HG02852 (cell line): ENCODE results near the gene ACTR1A.
"Not testable (repeated sequence)": the region's sequence is repeated elsewhere in the genome, so short reads cannot be mapped to it uniquely, and the experiment has no call there.

Experiments
- ATAC-seq: cut with Tn5 transposase; IDR thresholded peaks from one replicate; pipeline ENCODE4 v1.9.1; 2021; ENCODE audit warnings: mild to moderate bottlenecking, moderate library complexity; ENCODE audit not compliant: unreplicated experiment

Gene ACTR1A

GRCh38 chr10:102502337-102503151, at the start of gene ACTR1A:
ACTR1A (minus strand) TSS chr10:102502712; CDS start chr10:102502647, 65 bp downstream.
- peak; percentile 45 for ATAC-seq

DNA sequence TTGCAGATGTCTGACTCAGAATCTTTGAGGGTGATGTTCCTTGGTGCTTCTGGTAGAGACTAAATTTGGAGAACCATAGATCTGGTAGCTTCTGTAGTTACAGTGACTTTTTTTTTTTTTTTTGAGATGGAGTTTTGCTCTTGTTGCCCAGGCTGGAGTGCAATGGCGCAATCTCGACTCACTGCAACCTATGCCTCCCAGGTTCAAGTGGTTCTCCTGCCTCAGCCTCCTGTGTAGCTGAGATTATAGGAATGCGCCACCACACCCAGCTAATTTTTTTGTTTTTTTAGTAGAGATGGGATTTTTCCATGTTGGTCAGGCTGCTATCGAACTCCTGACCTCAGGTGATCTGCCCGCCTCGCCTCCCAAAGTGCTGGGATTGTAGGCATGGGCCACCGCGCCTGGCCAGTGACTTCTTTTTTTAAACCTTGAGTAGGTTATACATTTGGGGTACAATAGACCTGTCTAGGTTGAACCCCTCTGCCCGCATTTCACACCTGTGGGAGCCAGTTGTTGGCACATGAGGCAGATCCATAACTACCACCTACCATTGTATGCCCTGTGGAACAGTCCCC, 48.2 kb upstream of the ACTR1A start:
- ATAC-seq, result no peak

GRCh38 chr10:102549549-102549948, 47.0 kb upstream of the ACTR1A start:
- no peak for ATAC-seq

DNA sequence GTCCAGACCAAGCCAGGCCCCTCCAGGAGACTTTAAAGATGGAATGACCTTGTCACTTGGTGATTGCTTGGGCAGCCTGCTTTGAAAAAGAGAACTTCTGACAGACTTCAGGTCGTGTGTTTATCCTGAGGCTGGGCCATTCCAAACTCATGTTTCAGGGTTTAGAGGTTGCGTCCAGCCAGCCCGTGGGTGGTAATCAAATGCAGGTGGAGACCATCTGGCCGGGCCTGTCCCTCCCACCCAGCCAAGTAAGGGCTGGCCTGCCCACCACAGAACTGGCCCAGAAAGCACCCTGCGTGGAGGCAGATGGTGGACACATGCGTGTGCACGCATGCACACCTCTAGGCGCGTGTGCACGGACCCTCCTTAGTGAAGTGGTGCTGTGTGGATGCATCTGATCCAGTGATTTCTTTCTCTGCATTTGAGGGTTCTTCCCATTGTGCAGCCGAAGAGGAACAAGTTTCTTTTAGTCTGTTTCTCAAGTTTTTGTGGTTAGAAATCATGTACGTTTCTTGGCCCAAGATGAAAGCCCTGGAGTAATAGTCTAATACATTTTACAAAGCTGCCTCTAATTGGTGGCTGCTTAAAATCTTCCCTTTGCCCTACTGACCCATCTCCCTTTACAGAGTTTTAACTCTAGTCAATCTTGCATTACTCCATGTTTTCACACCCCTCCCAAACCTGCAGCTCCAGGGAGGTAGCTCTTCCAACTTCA, 44.3 kb upstream of the ACTR1A start:
- ATAC-seq, result no peak

GRCh38 chr10:102545997-102546396, 43.5 kb upstream of the ACTR1A start:
- ATAC-seq, result no peak

GRCh38 chr10:102545265-102545871, 42.9 kb upstream of the ACTR1A start:
- ATAC-seq, result no peak

- ATAC-seq, result no peak
Observed at GRCh38 chr10:102542800-102543418, 40.4 kb upstream of the ACTR1A start.

DNA sequence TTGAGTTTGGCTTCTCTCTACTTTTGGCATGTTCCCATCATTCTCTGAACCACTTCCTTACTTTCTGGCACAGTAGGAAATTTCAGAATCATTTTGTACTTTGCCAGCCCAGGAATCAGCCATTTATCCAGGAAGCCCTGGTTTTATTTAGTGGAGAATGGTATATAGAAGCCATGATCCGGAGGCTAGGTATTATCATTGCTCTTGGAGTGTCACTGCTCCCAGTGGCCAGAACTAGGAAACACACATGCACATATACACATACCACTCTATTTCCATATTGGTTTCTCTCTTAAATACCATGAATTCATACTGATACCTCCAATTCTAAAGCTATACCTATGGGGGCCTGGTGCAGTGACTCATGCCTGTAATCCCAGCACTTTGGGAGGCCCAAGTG, 37.5 kb upstream of the ACTR1A start:
- ATAC-seq, result no peak

GRCh38 chr10:102538811-102539210, 36.3 kb upstream of the ACTR1A start:
- ATAC-seq, result no peak

GRCh38 chr10:102537948-102538347, 35.4 kb upstream of the ACTR1A start:
- no peak for ATAC-seq

GRCh38 chr10:102537367-102537766, 34.9 kb upstream of the ACTR1A start:
- ATAC-seq, result no peak

DNA sequence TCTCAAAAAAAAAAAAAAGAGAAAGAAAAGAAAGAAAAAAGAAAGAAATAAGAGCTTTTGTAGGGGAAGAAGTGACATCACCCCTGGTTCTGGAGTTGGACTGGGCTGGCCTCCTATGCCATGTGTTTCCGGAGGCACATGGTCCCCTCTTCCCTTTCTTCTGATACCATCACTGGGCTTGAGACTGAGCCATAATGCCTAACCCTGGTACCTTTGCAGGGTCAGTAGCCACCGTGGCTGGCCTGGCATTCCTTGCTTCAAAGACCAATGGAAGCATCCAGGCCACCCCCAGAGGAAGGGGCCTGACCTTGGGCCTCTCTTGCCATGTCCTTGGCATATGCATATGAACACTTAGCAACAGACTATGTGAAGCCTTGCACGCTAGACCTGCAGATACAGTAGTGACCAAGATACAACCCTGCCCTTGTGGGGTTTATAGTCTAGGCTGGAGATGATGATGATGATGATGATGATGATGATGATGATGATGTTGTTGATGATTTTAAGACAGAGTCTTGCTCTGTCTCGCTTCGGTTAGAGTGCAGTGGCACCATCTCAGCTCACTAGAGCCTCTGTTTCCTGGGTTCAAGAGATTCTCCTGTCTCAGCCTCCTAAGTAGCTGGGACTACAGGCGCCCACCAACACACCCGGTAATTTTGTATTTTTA, 33.1 kb upstream of the ACTR1A start:
- no peak for ATAC-seq

GRCh38 chr10:102534966-102535365, 32.5 kb upstream of the ACTR1A start:
- not testable (repeated sequence) for ATAC-seq

DNA sequence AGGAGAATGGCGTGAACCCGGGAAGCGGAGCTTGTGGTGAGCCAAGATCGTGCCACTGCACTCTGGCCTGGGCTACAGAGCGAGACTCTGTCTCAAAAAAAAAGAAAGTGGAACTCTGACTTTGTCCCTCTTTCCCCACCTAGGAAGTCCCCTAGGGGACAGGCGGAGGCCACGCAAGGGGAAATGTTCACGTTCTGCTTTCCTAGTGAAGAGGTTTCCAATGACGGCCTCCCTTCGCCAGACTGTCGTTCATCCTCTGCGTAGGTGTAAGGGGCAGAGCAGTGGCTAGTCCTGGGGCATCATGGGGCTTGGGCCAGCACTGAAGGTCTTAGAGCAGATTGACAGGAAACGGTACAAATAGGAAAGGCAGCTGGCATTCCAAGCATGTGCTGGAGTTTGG, 31.8 kb upstream of the ACTR1A start:
- ATAC-seq, result no peak

- ATAC-seq, result no peak
Observed at GRCh38 chr10:102527546-102527945, 25.0 kb upstream of the ACTR1A start.

DNA sequence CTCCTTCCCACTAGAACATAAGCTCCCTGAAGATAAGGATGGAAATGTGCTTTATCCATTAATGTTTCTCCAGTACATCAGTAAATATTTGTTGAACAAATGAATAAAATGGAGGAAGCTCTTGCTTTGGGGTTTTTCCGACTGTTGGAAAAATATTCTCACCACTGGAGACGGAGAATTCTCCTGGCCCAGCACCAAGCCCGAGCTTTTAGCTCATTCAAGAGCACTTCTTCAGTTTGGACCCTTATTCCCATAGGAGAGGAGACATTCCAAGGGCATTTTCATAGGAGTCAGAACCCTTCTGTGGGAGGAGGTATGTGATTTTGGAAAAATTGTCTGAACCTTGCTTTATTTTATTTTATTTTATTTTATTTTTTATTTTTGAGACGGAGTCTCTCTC, 22.2 kb upstream of the ACTR1A start:
- no peak for ATAC-seq

DNA sequence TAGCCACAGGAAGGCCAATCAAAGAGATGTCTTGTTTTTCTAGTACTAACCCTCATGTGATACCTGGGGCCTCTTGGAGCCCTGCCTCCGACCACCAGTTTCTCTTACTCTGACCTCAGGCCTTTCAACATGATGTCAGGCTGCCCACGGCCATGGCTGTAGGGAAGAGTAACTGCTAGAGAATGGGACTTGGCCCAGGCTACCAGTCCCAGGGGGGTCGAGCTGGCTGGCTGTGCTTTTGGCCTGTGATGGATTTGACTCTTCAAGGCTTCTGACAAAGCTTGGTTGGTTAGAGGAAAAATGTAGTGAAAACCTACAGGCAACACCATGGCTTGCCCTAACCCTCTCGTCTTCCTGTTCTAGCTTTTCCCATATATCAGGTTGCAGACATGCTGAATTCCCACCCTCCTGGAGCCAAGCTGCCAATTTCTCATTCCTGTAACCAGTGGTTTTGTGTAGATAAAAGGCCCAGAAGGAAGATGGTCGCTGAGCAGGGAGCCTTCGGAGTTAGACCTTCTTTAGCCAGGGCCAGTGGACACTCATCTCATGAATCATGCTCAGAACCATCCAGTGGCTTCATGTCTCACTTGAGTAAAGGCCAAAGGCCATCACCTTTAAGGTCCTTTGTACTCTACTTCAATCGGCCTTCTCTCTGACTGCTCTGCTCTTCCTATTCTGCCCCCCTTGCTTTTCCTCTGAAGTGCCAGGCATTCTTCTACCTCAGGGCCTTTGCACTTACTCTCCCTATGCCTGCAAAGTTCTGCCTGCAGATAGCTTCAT, 20.9 kb upstream of the ACTR1A start:
- no peak for ATAC-seq

DNA sequence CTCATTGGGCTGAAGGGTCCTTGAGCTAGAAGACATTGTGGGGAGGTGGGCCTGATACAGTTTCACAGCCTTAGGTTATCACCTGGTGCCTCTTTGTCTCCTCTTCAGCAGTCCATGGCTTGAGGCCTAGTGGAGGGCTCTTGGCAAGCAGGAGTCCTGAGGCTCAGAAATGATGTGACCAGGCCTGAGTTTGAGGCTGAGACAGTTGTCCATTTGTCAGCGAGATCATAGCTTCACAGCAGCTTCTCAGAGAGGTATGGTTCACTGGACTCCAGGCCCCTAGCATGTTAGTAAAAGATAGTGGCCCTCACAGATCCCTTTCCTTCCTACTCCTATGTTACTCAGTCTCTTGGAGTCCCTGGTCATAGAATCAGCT, 20.4 kb upstream of the ACTR1A start:
- ATAC-seq, result no peak

- no peak for ATAC-seq
Observed at GRCh38 chr10:102519246-102519825, 16.8 kb upstream of the ACTR1A start.
